Measurements from ENCODE around the gene NF2.

The NF2 gene

DNA sequence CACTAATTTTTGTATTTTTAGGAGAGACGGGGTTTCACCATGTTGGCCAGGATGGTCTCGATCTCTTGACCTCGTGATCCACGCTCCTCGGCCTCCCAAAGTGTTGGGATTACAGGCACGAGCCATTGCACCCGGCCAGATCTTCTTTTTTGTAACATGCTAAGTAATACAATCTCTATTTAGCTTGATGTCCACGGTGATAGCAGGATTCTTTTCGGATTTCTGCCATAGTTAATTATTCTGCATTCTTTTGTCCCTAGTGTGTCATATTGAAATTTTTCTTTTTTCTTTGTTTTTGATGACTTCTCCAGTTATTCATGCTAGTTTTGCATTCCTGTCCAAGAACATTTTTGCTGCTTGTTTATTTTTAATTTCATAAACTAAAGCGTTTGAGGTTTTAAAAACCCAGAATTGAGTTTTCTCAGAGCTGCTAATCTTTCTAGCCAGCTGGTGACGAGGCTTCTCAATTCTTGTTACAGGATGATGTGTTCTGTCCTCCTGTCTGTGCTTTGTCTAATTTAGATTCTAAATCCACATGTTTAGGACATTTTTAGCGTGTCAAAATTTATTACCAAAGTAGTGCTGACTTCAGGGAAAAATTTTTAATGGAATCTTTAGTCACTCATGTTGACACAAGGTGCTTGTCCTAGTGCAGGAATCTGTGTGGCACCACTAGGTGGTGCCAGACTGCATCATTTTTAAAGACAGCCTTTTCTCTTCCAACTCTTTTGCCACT, 21.8 kb downstream of the NF2 start:
- H3K27ac ChIP-seq = peak overlapping the region; percentile 86

GRCh38 chr22:29626497-29627195, 23.2 kb downstream of the NF2 start:
- no peaks in the 10 kb centered on the region for H3K36me3 ChIP-seq
- H3K27ac ChIP-seq = no peak overlapping the region
- H3K9me3 ChIP-seq = no peaks in the 10 kb centered on the region
- H3K4me3 ChIP-seq (ENCODE audit: low read depth in 1 of 2, low read length in 1 of 2) = no peak overlapping the region
- peaks cover 35 to 40% of the 10 kb centered on the region in 2 experiments for H3K4me1 ChIP-seq (ENCODE audit: control insufficient read depth in 1 of 2, insufficient read depth in 1 of 2, low read depth in 1 of 2, low read length in 1 of 2)
- no peak for TF ChIP-seq CTCF (IDR thresholded peaks at IDR 0.05)
- no peaks in the 10 kb centered on the region for H3K27me3 ChIP-seq

More for the DNA sequence above, 21.8 kb downstream of the NF2 start:
- peak; percentile 63 for TF ChIP-seq CTCF (IDR thresholded peaks at IDR 0.05)
- peaks cover 42 to 50% of the 10 kb centered on the region in 2 experiments for H3K4me1 ChIP-seq (ENCODE audit: control insufficient read depth in 1 of 2, insufficient read depth in 1 of 2, low read depth in 1 of 2, low read length in 1 of 2)
- H3K4me3 ChIP-seq (ENCODE audit: low read depth in 1 of 2, low read length in 1 of 2) = no peak overlapping the region
- H3K9me3 ChIP-seq = no peaks in the 10 kb centered on the region
- H3K36me3 ChIP-seq = no peaks in the 10 kb centered on the region
- H3K27me3 ChIP-seq = no peaks in the 10 kb centered on the region

GRCh38 chr22:29627196-29627535, 23.7 kb downstream of the NF2 start:
- Histone ChIP-seq H3K4me3 (ENCODE audit: low read depth in 1 of 2, low read length in 1 of 2) (no peak overlapping the region), H3K4me1 (ENCODE audit: control insufficient read depth in 1 of 2, insufficient read depth in 1 of 2, low read depth in 1 of 2, low read length in 1 of 2) (peaks cover 30 to 34% of the 10 kb centered on the region in 2 experiments), H3K27ac (no peak overlapping the region), H3K36me3 (no peaks in the 10 kb centered on the region), H3K9me3 (no peaks in the 10 kb centered on the region), H3K27me3 (no peaks in the 10 kb centered on the region)
- no peak for TF ChIP-seq CTCF (IDR thresholded peaks at IDR 0.05)

DNA sequence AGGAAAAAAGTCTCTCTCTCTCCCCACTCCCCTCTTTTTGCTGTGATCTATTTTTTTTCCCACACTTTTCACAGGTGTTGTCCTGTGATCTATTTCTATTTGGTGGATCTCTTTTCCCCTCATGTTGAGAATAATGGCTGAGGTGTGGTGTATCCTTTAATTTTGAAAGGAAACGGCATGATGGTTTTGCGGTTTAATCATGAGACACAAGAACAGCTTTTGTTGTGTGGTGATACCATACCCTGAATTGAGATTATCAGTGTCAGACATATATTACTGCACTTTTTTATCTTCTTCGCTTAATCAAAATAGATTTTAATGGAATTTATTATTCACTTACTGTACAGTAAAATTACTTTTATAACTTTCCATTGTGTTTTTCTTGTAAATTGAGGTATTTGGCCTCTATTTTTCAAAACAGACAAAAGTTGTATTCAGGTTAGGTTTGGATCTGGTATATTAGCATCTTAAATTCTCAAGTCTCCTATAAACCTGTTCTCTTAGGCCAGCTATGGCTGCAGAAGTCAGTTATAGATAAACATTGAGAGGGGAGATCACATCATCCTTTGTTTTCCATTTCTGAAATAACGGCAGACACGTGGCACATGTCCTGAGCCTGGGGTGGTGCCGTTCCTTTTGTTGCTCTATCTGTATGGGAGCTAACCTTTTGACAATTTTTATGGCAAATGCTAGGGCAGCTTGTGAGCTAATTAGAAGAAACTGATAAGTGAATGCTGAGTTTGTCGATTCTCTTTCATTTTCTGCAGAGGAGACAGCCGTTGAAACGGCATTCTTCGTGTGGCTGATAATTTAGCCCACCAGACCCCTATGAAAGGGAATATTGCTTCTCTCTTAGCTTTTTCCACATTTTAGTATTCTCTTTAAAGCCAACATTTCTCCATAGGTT, 25.8 kb downstream of the NF2 start:
- Histone ChIP-seq H3K9me3 (no peaks in the 10 kb centered on the region), H3K4me1 (ENCODE audit: control insufficient read depth in 1 of 2, insufficient read depth in 1 of 2, low read depth in 1 of 2, low read length in 1 of 2) (peaks cover 11 to 17% of the 10 kb centered on the region in 2 experiments), H3K27ac (no peak overlapping the region), H3K4me3 (ENCODE audit: low read depth in 1 of 2, low read length in 1 of 2) (no peak overlapping the region), H3K36me3 (no peaks in the 10 kb centered on the region), H3K27me3 (no peaks in the 10 kb centered on the region)
- no peak for TF ChIP-seq CTCF (IDR thresholded peaks at IDR 0.05)

- Histone ChIP-seq H3K4me3 (ENCODE audit: low read depth in 1 of 2, low read length in 1 of 2) (no peak overlapping the region), H3K27me3 (no peaks in the 10 kb centered on the region), H3K27ac (no peak overlapping the region), H3K9me3 (no peaks in the 10 kb centered on the region), H3K4me1 (ENCODE audit: control insufficient read depth in 1 of 2, insufficient read depth in 1 of 2, low read depth in 1 of 2, low read length in 1 of 2) (peaks cover 4 to 9% of the 10 kb centered on the region in 2 experiments), H3K36me3 (no peaks in the 10 kb centered on the region)
- no peak for TF ChIP-seq CTCF (IDR thresholded peaks at IDR 0.05)
Measured at GRCh38 chr22:29629903-29630516, 26.6 kb downstream of the NF2 start.
